ENCODE data around the gene ABCA13.

Gene ABCA13

DNA sequence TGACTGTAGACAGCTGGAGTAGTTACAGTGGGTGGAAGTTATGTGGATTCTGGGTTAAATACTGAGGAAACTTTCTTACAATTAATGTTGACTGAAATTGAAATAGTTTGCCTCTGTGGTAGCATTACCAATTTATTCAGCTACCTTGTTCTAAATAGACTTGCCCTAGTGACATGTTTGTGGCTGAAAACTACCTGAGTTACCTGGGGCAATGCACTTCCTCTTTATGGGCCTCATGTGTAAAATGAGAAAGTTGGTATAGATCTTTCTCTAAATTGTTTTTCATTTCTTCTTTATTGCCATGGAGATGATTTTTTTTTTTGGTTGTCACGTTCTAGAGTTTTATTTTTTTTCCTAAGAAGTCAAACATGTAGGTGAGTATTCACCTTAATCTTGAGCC, 500.4 kb downstream of the ABCA13 start:
- DNase-seq, result no peak

GRCh38 chr7:48681006-48681405, 509.7 kb downstream of the ABCA13 start:
- DNase-seq, result no peak

DNA sequence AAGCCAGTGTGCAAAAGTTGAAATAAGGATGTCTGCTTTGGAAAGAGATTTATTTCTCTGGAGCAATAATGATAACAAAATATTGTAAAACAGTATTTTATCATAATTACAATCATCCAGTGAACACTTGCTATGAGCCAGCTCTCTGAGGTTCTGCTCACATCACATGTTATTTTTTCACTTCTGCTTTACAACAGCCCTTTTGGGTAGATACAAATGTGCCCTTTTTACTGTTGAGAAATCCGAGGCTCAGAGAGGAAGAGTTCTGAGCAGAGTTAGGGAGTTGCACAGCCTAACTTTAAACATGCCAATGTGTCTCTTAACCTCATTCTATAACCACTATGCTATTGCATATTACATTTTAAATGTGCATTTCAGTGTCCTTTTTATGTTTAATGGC, 520.5 kb downstream of the ABCA13 start:
- peak; percentile 7 for DNase-seq

All from hematopoietic multipotent progenitor cell treated with erythropoietin and hydrocortisone succinate and interleukin-3 and kit ligand, for 4 days (in vitro differentiated cells).